ENCODE results near the gene ITIH4. TPM values are rescaled to one million over a fixed set of nuclear protein-coding genes. Genes with fewer than 3 reads are reported as not detected.

ITIH4 gene
- total RNA-seq, 1 donor: 1.3 TPM

DNA sequence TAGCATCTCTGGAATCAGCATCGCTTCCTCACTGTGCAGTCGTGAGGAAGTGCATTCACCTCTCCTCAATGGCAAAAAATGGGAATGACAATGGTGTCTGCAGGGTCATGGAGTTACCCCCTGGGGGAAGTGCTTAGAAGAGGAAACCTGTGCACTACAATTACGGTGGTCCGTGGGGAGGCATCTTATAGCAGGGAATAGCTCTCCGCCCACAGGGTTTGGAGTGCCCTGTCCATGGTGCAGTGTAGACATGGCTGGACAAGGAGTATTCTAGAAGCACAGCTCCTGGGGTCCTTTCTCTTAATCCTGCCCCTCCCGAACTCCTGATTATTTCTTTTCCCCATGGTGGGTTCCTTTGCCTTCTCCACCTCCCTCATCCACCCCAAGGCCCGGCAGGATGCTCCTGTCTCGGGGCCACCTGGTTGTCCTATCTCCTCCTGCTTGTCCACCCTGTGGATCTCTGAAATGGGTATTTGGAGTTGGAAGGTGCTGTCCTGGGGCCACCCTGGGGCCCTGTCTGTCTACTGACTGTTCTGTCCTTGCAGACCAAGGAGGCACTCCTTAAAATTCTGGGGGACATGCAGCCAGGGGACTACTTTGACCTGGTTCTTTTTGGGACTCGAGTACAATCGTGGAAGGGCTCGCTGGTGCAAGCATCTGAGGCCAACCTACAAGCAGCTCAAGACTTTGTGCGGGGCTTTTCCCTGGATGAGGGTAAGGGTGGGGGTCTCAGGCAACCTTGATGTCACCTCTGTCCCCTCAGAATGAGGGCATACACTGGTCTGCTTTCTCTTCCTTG is 47.9 kb downstream of the ITIH4 start:
- DNase-seq (ENCODE audit: low read depth): no peak
- TF ChIP-seq, protein P1, sequence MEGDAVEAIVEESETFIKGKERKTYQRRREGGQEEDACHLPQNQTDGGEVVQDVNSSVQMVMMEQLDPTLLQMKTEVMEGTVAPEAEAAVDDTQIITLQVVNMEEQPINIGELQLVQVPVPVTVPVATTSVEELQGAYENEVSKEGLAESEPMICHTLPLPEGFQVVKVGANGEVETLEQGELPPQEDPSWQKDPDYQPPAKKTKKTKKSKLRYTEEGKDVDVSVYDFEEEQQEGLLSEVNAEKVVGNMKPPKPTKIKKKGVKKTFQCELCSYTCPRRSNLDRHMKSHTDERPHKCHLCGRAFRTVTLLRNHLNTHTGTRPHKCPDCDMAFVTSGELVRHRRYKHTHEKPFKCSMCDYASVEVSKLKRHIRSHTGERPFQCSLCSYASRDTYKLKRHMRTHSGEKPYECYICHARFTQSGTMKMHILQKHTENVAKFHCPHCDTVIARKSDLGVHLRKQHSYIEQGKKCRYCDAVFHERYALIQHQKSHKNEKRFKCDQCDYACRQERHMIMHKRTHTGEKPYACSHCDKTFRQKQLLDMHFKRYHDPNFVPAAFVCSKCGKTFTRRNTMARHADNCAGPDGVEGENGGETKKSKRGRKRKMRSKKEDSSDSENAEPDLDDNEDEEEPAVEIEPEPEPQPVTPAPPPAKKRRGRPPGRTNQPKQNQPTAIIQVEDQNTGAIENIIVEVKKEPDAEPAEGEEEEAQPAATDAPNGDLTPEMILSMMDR (IDR thresholded peaks at IDR 0.05; ENCODE audit: insufficient read depth, low read depth, low read length): no peak
- no peak overlapping the region for H3K4me3 ChIP-seq (ENCODE audit: low read depth, low read length)

DNA sequence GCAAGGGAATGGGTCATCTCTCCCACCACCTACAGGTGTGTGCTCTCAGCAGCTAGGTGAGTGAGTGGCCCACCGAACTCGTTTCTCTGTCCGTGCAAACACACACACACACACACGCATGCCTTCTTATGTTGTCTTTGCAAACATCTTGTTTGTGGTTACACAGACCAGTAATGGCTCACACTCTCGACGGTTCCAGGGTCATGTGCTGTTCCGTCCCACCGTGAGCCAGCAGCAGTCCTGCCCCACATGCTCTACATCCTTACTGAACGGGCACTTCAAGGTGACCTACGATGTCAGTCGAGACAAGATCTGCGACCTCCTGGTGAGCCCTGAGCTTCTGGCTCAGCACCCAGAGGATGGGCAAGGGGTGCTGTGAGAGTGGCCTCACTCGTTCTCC is 48.7 kb downstream of the ITIH4 start:
- TF ChIP-seq, protein P1 (IDR thresholded peaks at IDR 0.05; ENCODE audit: insufficient read depth, low read depth, low read length): no peak

DNA sequence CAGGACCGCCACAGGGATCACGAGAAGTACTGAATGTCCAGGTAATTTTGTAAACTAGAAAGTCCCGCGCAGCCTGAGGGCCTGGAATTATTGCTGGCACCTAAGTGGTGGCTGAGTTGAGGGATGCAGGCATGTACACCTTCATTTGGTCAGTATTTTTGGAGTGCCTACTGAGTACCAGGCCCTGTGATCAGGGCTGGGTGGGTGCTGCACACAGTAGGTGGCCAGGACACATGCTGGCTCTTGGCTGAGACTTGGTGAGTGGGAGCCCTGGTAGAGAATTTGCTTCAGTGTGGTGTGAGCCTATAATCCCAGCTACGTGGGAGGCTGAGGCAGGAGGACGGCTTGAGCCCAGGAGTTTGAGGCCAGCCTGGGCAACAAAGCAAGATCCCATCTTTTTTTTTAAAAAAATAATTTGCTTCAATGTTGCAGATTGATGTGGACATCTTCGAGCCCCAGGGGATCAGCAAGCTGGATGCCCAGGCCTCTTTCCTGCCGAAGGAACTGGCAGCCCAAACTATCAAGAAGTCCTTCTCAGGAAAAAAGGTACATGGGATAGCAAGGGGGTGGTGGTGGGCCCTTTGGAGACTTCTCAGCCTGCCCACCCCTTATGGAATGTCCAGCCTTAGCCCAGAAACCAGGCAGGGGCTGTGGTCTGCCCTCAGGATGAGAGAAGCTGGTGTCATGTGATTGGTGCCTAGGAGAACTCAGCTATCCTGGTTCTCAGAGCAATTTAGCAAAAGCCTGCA is 50.5 kb downstream of the ITIH4 start:
- TF ChIP-seq, protein P1 (IDR thresholded peaks at IDR 0.05; ENCODE audit: insufficient read depth, low read depth, low read length): no peak
- no peak for DNase-seq (ENCODE audit: low read depth)
- H3K4me3 ChIP-seq (ENCODE audit: low read depth, low read length): no peak overlapping the region

More for the DNA sequence above, 48.7 kb downstream of the ITIH4 start:
- no peak for DNase-seq (ENCODE audit: low read depth)
- no peak overlapping the region for H3K4me3 ChIP-seq (ENCODE audit: low read depth, low read length)

DNA sequence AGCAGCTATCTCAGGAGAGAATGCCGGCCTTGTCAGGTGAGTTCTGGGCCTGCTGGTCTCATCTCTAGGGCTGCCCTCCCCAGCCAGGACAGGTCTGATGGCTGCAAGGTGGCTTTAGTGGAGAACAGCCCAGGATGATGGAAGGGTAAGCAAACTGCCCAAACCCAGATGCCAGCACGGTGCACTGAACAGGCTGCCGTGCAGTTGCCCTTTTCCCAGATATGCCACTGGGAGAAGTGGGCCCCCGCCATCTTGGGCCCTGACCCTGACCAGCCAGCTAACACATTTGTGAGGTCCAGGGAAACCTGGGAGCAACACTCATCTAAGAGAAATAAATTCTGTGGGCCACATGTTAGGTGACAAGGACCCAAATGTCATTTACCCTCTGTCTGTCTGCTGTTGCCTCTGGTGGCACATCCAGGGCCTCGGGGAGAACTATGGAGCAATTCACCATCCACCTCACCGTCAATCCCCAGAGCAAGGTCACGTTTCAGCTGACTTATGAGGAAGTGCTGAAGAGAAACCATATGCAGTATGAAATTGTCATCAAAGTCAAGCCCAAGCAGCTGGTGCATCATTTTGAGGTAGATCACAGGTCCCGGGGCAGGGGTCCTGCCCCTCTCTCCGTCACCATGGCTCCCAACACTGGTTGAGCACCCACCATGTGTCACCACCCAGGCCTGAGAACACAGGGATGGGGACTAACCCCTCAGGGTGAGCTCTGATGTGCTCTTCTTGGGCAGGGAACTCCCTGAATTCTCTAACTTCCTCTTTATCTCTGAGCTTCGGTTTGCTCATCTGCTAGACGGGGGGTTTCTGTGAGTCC is 51.2 kb downstream of the ITIH4 start:
- TF ChIP-seq, protein P1 (IDR thresholded peaks at IDR 0.05; ENCODE audit: insufficient read depth, low read depth, low read length): no peak
- H3K4me3 ChIP-seq (ENCODE audit: low read depth, low read length): no peak overlapping the region
- no peak for DNase-seq (ENCODE audit: low read depth)

DNA sequence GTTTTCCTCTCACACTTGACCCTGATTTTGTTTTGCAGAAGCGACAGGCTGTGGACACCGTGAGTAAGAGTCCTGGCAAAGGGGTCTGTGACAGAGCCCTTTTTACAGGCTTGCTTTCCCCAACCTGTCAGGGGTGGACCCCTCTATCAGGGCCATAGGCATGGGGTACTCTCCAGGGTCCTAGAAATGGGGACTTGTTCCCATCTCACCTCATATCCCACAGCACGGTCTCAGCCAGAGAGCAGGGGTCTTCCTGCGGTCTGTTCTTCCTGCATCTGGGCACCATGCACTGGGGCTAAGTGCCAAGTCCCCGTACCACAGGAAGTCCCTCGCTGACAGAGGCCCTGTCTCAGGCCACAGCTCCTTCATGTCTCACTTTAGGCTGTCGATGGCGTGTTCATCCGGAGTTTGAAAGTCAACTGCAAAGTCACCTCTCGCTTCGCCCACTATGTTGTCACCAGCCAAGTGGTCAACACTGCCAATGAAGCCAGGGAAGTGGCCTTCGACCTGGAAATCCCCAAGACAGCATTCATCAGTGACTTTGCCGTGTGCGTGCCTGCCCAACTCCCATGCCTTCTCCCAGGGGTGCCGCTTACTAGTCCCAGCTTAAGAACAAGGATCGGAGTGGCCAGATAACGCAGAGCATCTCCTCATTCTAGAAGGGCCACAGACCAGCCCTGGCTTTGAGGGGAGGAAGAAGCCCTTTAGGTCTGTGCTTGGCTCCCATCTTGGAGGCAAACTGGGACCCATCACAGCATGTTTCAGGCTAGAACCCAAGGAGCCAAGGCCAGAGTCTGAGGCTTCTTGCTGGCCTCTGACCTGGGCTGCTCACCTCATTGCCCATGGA is 52.3 kb downstream of the ITIH4 start:
- TF ChIP-seq, protein P1 (IDR thresholded peaks at IDR 0.05; ENCODE audit: insufficient read depth, low read depth, low read length): no peak
- no peak for DNase-seq (ENCODE audit: low read depth)

More for the DNA sequence above, 52.3 kb downstream of the ITIH4 start:
- H3K4me3 ChIP-seq (ENCODE audit: low read depth, low read length): no peak overlapping the region

All from fibroblast of villous mesenchyme (primary cell).